GM19193 (cell line): ENCODE data around the gene ELFN1.

Source experiments
- POLR2A ChIP-seq: IDR thresholded peaks from 4 replicates; pipeline ENCODE4 v1.6.1; 2011; ENCODE audit not compliant: insufficient read depth, insufficient read length; ENCODE audit errors: extremely low read depth

Gene ELFN1

GRCh38 chr7:1675673-1676549 is 5.8 kb downstream of the ELFN1 start:
- no peak for TF ChIP-seq POLR2A

- no peak for TF ChIP-seq POLR2A
Measured at GRCh38 chr7:1676550-1677078, 6.5 kb downstream of the ELFN1 start.

- TF ChIP-seq POLR2A: no peak
Measured at GRCh38 chr7:1677206-1678080, 7.4 kb downstream of the ELFN1 start.

GRCh38 chr7:1678081-1678543 is 8.0 kb downstream of the ELFN1 start:
- no peak for TF ChIP-seq POLR2A

- no peak for TF ChIP-seq POLR2A
Measured at GRCh38 chr7:1678571-1679325, 8.7 kb downstream of the ELFN1 start.

- no peak for TF ChIP-seq POLR2A
Measured at GRCh38 chr7:1679326-1679965, 9.4 kb downstream of the ELFN1 start.

- TF ChIP-seq POLR2A: no peak
Measured at GRCh38 chr7:1679966-1680730, 10.1 kb downstream of the ELFN1 start.

GRCh38 chr7:1681581-1681980 is 11.5 kb downstream of the ELFN1 start:
- TF ChIP-seq POLR2A: no peak

- TF ChIP-seq POLR2A: no peak
Measured at GRCh38 chr7:1685000-1685624, 15.0 kb downstream of the ELFN1 start.

- TF ChIP-seq POLR2A: no peak
Measured at GRCh38 chr7:1688542-1688941, 18.5 kb downstream of the ELFN1 start.

GRCh38 chr7:1689311-1689710 is 19.2 kb downstream of the ELFN1 start:
- no peak for TF ChIP-seq POLR2A

- TF ChIP-seq POLR2A: no peak
Measured at GRCh38 chr7:1690359-1690958, 20.4 kb downstream of the ELFN1 start.

GRCh38 chr7:1691096-1691495 is 21.0 kb downstream of the ELFN1 start:
- TF ChIP-seq POLR2A: no peak
